ENCODE data around the gene MGAT4D.
"Not testable (repeated sequence)": the region's sequence is repeated elsewhere in the genome, so short reads cannot be mapped to it uniquely, and the experiment has no call there.

Gene MGAT4D

GRCh38 chr4:140427919-140428471 is 70.1 kb downstream of the MGAT4D start:
- no peak for DNase-seq

GRCh38 chr4:140427106-140427918 is 70.8 kb downstream of the MGAT4D start, which contains the start of gene CLGN:
TSS of gene CLGN (minus strand) at chr4:140427648. CDS start at chr4:140413078, 14,570 bp downstream.
- DNase-seq = peak; percentile 78

- DNase-seq = no peak
Observed at GRCh38 chr4:140426610-140427105, 71.4 kb downstream of the MGAT4D start.

- no peak for DNase-seq
Observed at GRCh38 chr4:140423106-140423505, 75.0 kb downstream of the MGAT4D start.

GRCh38 chr4:140413130-140413969 is 84.7 kb downstream of the MGAT4D start:
- DNase-seq = not testable (repeated sequence)

- DNase-seq = no peak
Observed at GRCh38 chr4:140408974-140409373, 89.1 kb downstream of the MGAT4D start.

- DNase-seq = no peak
Observed at GRCh38 chr4:140406292-140406691, 91.8 kb downstream of the MGAT4D start.

- DNase-seq = no peak
Observed at GRCh38 chr4:140400111-140400510, 98.0 kb downstream of the MGAT4D start.

- DNase-seq = no peak
Observed at GRCh38 chr4:140395668-140396067, 102.4 kb downstream of the MGAT4D start.
